GM23248 (cell line): ENCODE measurements around the gene HBP1. TPM values are rescaled to one million over a fixed set of nuclear protein-coding genes. Genes with fewer than 3 reads are reported as not detected.

Experiments used
- DNase-seq: peaks from one replicate; pipeline ENCODE4 v3.0.0-alpha.2; 2015
- H2AFZ ChIP-seq: fragments of 200-600 bp; sonication (generic); 2 replicates; pipeline ENCODE4 v1.6.1; 2016; ENCODE audit warnings: antibody characterized with exemption
- H3F3A ChIP-seq: fragments of 200-600 bp; sonication (generic); 2 replicates; pipeline ENCODE4 v1.6.1; 2016; ENCODE audit warnings: mild to moderate bottlenecking, antibody characterized with exemption, mixed run types; ENCODE audit not compliant: insufficient read depth
- H3K27ac ChIP-seq: fragments of 200-600 bp; sonication (generic); 2 replicates; pipeline ENCODE4 v1.5.1; 2016; ENCODE audit warnings: mild to moderate bottlenecking
- H3K27me3 ChIP-seq: fragments of 200-600 bp; sonication (generic); replicated peaks from 2 replicates; pipeline ENCODE4 v1.6.1; 2016; ENCODE audit warnings: mild to moderate bottlenecking; ENCODE audit not compliant: insufficient read depth
- H3K36me3 ChIP-seq: fragments of 200-600 bp; sonication (generic); 2 replicates; pipeline ENCODE4 v1.6.1; 2016; ENCODE audit warnings: low read depth, mild to moderate bottlenecking
- H3K4me1 ChIP-seq: fragments of 200-600 bp; sonication (generic); 2 replicates; pipeline ENCODE4 v1.6.1; 2016; ENCODE audit warnings: mild to moderate bottlenecking; ENCODE audit not compliant: insufficient read depth
- H3K4me2 ChIP-seq: fragments of 200-600 bp; sonication (generic); one replicate; pipeline ENCODE4 v1.6.1; 2016; ENCODE audit warnings: mild to moderate bottlenecking; ENCODE audit not compliant: unreplicated experiment
- H3K4me3 ChIP-seq: fragments of 200-600 bp; sonication (generic); 2 replicates; pipeline ENCODE4 v1.5.1; 2016; ENCODE audit warnings: mild to moderate bottlenecking
- H3K79me2 ChIP-seq: fragments of 200-600 bp; sonication (generic); 2 replicates; pipeline ENCODE4 v1.6.1; 2016; ENCODE audit warnings: mild to moderate bottlenecking; ENCODE audit not compliant: insufficient read depth
- H3K9ac ChIP-seq: fragments of 200-600 bp; sonication (generic); 2 replicates; pipeline ENCODE4 v1.6.1; 2016; ENCODE audit warnings: mild to moderate bottlenecking
- H3K9me2 ChIP-seq: fragments of 200-600 bp; sonication (generic); 2 replicates; pipeline ENCODE4 v1.6.1; 2016; ENCODE audit warnings: mixed run types, mild to moderate bottlenecking, moderate library complexity; ENCODE audit not compliant: insufficient read depth
- H3K9me3 ChIP-seq: fragments of 200-600 bp; sonication (generic); one replicate; pipeline ENCODE4 v1.6.1; 2017; ENCODE audit warnings: low read depth
- H4K20me1 ChIP-seq: fragments of 200-600 bp; sonication (generic); 2 replicates; pipeline ENCODE4 v1.6.0; 2016; ENCODE audit not compliant: insufficient read depth
- EZH2 ChIP-seq: fragments of 200-600 bp; sonication (generic); IDR thresholded peaks from 2 replicates; pipeline ENCODE4 v1.6.1; 2018; ENCODE audit warnings: antibody characterized with exemption, mild to moderate bottlenecking; ENCODE audit not compliant: insufficient read depth, poor library complexity, severe bottlenecking
- EZH2phosphoT487 ChIP-seq: fragments of 200-600 bp; sonication (generic); IDR thresholded peaks from 2 replicates; pipeline ENCODE4 v1.6.1; 2018; ENCODE audit warnings: antibody characterized with exemption, moderate library complexity, mild to moderate bottlenecking, low read depth; ENCODE audit not compliant: insufficient read depth
- WGBS, 2 experiments: methylation state at CpG; one replicate each; pipeline ENCODE4 v1.1.6; 2015 to 2017; ENCODE audit warnings: low lambda C conversion rate in 2 of 2, low coverage in 1 of 2; ENCODE audit errors: missing lambda C conversion rate in 2 of 2; 5-methylcytosine and 5-hydroxymethylcytosine counted together
- in situ Hi-C: fragments of 300-500 bp; cut with MboI; formaldehyde crosslinking; loops from 2 replicates; pipeline ENCODE4 v1.15.0; 2020
- polyA plus RNA-seq: library from polyadenylated mRNA; unstranded; fragments of >200 nt; fragmentation: Nextera tagmentation; extraction: Ambion mirVana; gene quantifications from 2 replicates; pipeline ENCODE4 v1.2.1, GENCODE V29; 2016
- total RNA-seq: library from RNA; depleted of rRNA; stranded (reverse); fragments of >200 nt; shearing (Covaris generic); gene quantifications from 2 replicates; pipeline ENCODE4 v1.2.3, GENCODE V29; 2014

Gene HBP1
- total and polyA plus RNA-seq, 2 experiments from 2014 or later = 75.6 to 87.5 TPM

DNA sequence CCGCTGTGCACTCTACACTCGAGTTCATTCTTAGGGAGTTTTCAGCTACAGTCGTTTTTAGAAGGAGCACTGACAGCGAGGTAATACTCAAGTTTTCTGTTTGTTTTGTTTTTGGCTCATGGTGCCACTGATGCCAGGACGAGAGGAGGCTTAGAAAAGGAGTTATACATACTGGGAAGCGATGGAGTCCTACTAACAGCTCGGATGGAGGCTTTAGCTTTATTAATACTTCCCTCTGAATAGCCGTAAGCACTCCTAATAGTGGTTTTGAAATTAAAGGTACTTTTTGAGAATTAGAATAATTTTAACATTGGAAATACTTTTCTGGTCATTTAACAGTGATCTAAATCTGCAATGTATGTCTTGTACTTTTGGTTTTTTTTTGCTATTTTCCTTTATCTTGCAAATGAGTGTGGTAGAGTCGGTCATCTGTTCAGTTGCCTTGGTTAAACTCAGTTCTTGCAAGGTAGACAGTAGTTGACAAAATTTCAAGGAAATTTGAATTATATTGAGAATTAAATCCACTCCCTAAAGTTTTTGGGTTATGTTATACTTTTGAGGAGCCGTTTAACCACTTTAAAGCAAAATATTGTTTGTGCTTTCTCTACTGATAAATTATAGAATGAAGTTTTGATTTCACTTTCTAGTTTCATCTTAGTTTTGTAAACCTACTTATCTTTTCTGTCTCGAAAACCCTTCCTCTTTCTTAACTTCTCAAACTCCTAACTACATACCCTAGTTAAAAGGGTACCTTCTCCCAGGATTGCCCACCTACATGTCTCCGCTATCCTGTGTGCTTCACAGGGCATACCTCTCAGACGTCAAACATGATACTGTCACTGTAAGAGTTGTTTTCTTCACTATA is 1.5 kb downstream of the HBP1 start:
- Histone ChIP-seq H3K4me1 (peaks cover 22% of the 10 kb centered on the region), H3F3A (peaks cover 26% of the 10 kb centered on the region), H3K9ac (peak overlapping the region; percentile 98), H4K20me1 (peaks cover 16% of the 10 kb centered on the region; the same call in 1 of the 2 replicates), H3K9me2 (no peaks in the 10 kb centered on the region), H3K4me3 (peak overlapping the region; percentile 84), H3K27me3 (no peaks in the 10 kb centered on the region), H3K36me3 (no peaks in the 10 kb centered on the region), H3K79me2 (peaks cover 53% of the 10 kb centered on the region), H3K9me3 (no peaks in the 10 kb centered on the region), H3K27ac (peak overlapping the region; percentile 95), H2AFZ (peak overlapping the region; percentile 14), H3K4me2 (peak overlapping the region; percentile 94)
- in situ Hi-C loops = no loop called here
- 9 to 10% methylated on average over 13 of the region's 13 CpGs for WGBS, 2 experiments
- DNase-seq = peak; percentile 31
- no peak for TF ChIP-seq EZH2phosphoT487
- TF ChIP-seq EZH2 = no peak

DNA sequence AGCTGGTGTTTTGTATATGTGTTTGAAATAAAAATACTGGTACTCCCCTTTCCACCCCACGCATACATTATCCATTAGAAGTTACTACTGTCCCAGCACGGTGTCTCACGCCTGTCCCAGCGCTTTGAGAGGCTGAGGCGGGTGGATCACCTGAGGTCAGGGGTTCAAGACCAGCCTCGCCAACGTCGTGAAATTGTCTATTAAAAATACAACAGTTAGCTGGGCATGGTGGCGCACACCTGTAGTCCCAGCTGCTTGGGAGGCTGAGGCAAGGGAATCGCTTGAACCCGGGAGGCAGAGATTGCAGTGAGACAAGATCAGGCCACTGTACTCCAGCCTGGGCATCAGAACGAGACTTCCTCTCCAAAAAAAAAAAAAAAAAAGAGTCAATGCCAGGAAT is 2.7 kb downstream of the HBP1 start:
- H4K20me1 ChIP-seq = peaks cover 16% of the 10 kb centered on the region; the same call in 1 of the 2 replicates
- H3K9me2 ChIP-seq = no peaks in the 10 kb centered on the region
- in situ Hi-C loops = no loop called here
- no peak overlapping the region for H3K27ac ChIP-seq
- H3K4me1 ChIP-seq = peaks cover 20% of the 10 kb centered on the region
- H3F3A ChIP-seq = peaks cover 24% of the 10 kb centered on the region
- H3K9ac ChIP-seq = no peak overlapping the region
- no peaks in the 10 kb centered on the region for H3K36me3 ChIP-seq
- H3K9me3 ChIP-seq = no peaks in the 10 kb centered on the region
- 95 to 97% methylated on average over 12 of the region's 12 CpGs for WGBS, 2 experiments
- TF ChIP-seq EZH2phosphoT487 (no peak), EZH2 (no peak)
- DNase-seq = no peak
- H2AFZ ChIP-seq = no peak overlapping the region
- H3K4me2 ChIP-seq = no peak overlapping the region
- H3K27me3 ChIP-seq = no peaks in the 10 kb centered on the region
- H3K4me3 ChIP-seq = no peak overlapping the region
- H3K79me2 ChIP-seq = peaks cover 65% of the 10 kb centered on the region

DNA sequence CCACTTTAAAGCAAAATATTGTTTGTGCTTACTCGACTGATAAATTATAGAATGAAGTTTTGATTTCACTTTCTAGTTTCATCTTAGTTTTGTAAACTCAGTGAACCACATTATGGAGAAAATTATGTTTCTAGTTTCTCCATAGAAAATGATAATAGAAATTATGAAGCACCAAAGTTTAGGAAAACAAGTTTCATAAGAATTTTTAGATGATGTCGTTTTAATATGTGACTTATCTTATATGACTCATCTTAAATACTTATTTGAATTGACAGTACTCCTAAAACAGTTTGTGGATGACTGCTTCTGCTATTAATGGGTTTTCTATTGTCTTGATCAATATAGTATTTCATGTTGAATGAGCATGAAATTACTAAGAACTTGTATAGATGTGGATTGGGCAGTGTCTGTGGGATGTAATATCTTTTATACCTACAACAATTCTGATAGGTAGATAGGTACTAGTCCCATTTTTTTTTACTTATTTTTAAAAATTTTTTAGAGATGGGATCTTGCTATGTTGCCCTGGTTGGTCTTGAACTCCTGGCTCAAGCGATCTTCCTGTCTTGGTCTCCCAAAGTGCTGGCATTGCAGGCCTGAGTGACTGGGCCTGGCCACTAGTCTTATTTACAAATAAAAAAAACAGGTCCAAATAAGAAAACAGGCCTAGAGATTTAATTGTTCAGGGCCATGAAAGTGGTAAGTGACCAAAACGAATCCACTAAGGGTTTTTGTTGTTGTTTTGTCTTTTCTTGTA is 3.7 kb downstream of the HBP1 start:
- DNase-seq = peak; percentile 20
- H4K20me1 ChIP-seq = peaks cover 22% of the 10 kb centered on the region
- 51 to 54% methylated on average over 4 of the region's 4 CpGs for WGBS, 2 experiments
- peaks cover 75% of the 10 kb centered on the region for H3K79me2 ChIP-seq
- H3K36me3 ChIP-seq = no peaks in the 10 kb centered on the region
- peaks cover 16% of the 10 kb centered on the region for H3F3A ChIP-seq
- H3K27me3 ChIP-seq = no peaks in the 10 kb centered on the region
- H3K4me1 ChIP-seq = peaks cover 16% of the 10 kb centered on the region; the same call in 1 of the 2 replicates
- H3K27ac ChIP-seq = no peak overlapping the region
- no peak overlapping the region for H3K9ac ChIP-seq
- H3K4me2 ChIP-seq = no peak overlapping the region
- in situ Hi-C loops = no loop called here
- H3K4me3 ChIP-seq = no peak overlapping the region
- TF ChIP-seq EZH2phosphoT487 = no peak
- TF ChIP-seq EZH2 = no peak
- H3K9me2 ChIP-seq = no peaks in the 10 kb centered on the region
- H2AFZ ChIP-seq = no peak overlapping the region
- H3K9me3 ChIP-seq = no peaks in the 10 kb centered on the region

DNA sequence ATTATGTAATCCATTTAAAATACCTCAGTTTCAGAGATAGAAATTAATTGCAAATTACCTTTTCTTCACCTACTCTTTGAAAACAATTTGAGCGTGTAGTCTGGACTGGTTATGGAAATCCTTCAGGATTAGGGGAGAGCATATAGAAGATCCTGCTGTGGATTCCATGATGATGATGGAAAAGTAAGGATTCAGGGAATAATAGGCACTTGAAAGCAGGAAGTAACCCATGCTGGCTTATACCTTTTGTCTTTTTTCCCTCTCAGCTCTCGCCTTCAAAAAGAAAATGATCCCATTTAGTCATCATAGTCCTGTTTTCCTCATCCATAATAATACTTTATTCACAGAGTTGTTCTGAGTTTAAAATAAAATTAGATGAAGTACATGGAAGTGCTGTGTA is 4.4 kb downstream of the HBP1 start:
- Histone ChIP-seq H3K36me3 (no peaks in the 10 kb centered on the region), H3K27me3 (no peaks in the 10 kb centered on the region), H3K79me2 (peaks cover 82% of the 10 kb centered on the region), H3F3A (peaks cover 10% of the 10 kb centered on the region), H4K20me1 (peaks cover 23% of the 10 kb centered on the region), H2AFZ (no peak overlapping the region), H3K4me3 (no peak overlapping the region), H3K4me1 (peaks cover 16% of the 10 kb centered on the region; the same call in 1 of the 2 replicates), H3K9me2 (no peaks in the 10 kb centered on the region), H3K9me3 (no peaks in the 10 kb centered on the region), H3K27ac (no peak overlapping the region), H3K4me2 (no peak overlapping the region), H3K9ac (no peak overlapping the region)
- 91% methylated on average over 2 of the region's 2 CpGs for WGBS, 2 experiments
- TF ChIP-seq EZH2 (no peak), EZH2phosphoT487 (no peak)
- DNase-seq = no peak
- in situ Hi-C loops = no loop called here
